GM12864 (cell line): ENCODE results near the gene SLC48A1.

Experiments used
- DNase-seq: peaks from one replicate; pipeline ENCODE4 v3.0.0-alpha.2; 2011; ENCODE audit warnings: low read depth
- H3K4me3 ChIP-seq: 2 replicates; pipeline ENCODE4 v1.5.1; 2011; ENCODE audit warnings: mild to moderate bottlenecking, low read depth, low read length, control low read depth
- CTCF ChIP-seq: IDR thresholded peaks from 2 replicates; pipeline ENCODE4 v1.5.1; 2011; ENCODE audit warnings: low read depth, mild to moderate bottlenecking, moderate library complexity, low read length, control low read depth, inconsistent platforms; ENCODE audit errors: missing control alignments

SLC48A1 gene

GRCh38 chr12:47818007-47818376 is 45.0 kb downstream of the SLC48A1 start:
- DNase-seq = no peak
- no peak overlapping the region; the same call in 1 of the 2 replicates for H3K4me3 ChIP-seq
- no peak for TF ChIP-seq CTCF

DNA sequence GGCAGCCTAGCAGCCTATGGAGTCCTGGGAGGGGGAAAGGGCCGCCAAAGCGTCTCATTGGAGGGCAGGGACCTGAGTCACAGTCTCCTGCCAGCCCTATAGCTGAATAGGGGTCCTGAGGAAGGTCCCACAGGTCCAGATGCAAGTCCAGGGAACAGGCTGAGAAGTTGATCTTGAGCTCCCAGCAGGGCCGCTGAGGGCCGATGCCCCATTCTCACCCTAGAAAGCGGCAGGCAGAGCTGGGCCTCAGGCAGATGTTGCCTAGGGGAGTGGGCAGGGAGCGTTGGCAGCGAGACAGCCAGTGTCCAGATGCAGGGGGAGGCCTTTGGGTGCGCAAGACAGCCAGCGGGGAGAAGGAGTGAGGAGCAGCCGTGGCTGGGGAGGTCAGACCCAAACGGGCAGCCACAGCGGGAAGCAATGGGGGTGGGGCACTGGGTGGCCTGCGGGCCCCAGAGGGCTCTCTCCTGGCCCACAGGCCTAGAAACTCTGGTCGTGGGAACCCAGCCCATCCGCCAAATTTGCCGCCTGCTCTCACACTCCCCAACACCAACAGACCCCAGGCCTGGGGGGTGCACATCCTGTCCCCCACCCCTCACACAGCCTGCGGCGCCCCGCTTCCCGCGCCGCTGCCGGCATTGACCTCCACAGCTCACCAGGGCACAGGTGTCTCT is 45.6 kb downstream of the SLC48A1 start:
- TF ChIP-seq CTCF = no peak
- H3K4me3 ChIP-seq = peak overlapping the region; percentile 63
- no peak for DNase-seq

DNA sequence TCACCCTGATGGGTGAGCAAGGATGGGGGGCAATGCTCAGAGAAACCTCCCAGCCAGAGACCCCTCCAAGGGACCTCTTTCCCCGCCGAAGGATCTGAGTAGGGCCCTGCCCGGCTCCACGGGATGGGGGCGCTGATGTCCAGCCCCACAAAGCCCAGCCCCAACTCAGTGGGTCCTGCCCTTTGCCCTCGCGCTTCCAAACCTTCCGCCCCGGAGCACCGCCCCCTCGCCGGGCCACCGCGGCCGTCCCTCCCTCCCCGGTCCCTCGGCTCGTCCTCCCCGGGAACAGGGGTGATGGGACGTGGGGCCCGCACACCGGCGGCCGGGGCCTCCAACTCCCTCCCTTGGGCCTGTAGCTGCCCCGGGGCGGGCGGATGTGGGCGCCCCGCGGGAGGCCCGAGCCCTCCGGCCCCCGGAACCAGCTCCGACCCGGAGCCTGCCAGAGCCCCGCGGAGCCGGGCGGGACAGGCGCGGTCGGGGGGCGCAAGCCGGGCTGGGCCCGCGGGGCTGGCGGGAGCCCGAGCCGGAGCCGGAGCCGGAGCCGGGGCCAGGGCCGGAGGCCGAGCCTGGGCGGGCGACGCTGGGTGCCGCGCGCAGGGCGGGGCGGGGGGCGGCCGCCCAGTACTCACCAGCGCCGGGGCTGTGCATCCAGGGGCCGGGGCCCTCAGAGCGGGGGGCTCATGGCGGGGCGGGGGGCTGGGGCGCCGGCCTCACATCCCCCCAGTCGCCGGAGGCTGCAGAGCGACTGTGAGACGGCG is 46.3 kb downstream of the SLC48A1 start:
- H3K4me3 ChIP-seq = peak overlapping the region; percentile 63
- TF ChIP-seq CTCF = no peak
- DNase-seq = no peak

- H3K4me3 ChIP-seq = peak within 1 kb of the TSS; percentile 63
- TF ChIP-seq CTCF = no peak
- DNase-seq = no peak
Measured at GRCh38 chr12:47819896-47820630, 47.0 kb downstream of the SLC48A1 start, which contains the start of gene HDAC7. TSS of gene HDAC7 (minus strand) at chr12:47819903. CDS start at chr12:47819785, 118 bp downstream.

GRCh38 chr12:47820631-47821345 is 47.8 kb downstream of the SLC48A1 start:
- H3K4me3 ChIP-seq = no peak overlapping the region; the same call in 1 of the 2 replicates
- no peak for DNase-seq
- no peak for TF ChIP-seq CTCF

- H3K4me3 ChIP-seq = no peak overlapping the region
- no peak for DNase-seq
Measured at GRCh38 chr12:47821346-47821706, 48.3 kb downstream of the SLC48A1 start.

More at GRCh38 chr12:47821346-47821706, 48.3 kb downstream of the SLC48A1 start:
- no peak for TF ChIP-seq CTCF
